Measurements from ENCODE around the gene FAIM2. TPM values are rescaled to one million over a fixed set of nuclear protein-coding genes. Genes with fewer than 3 reads are reported as not detected.

Gene FAIM2
- total and polyA plus RNA-seq, 2 experiments from 2014 or later, result 0.61 to 2.0 TPM

GRCh38 chr12:49920241-49920914 lies 16.7 kb upstream of the FAIM2 start (continued):
- no peak for TF ChIP-seq ZNF462 (CRISPR knock-in tag; IDR thresholded peaks at IDR 0.05)

GRCh38 chr12:49917788-49918173 lies 14.1 kb upstream of the FAIM2 start:
- H3K36me3 Mint-ChIP-seq (ENCODE audit: low read depth), result no peaks in the 10 kb centered on the region
- Histone ChIP-seq H3K79me2 (replicated peaks; ENCODE audit: insufficient read depth) (no peaks in the 10 kb centered on the region), H2AFZ (no peak overlapping the region), H3K9me2 (ENCODE audit: insufficient read depth) (no peaks in the 10 kb centered on the region), H4K20me1 (replicated peaks; ENCODE audit: insufficient read depth) (no peaks in the 10 kb centered on the region), H3K36me3 (ENCODE audit: insufficient read depth) (no peaks in the 10 kb centered on the region), H3F3A (replicated peaks; ENCODE audit: low read depth) (peaks cover 4% of the 10 kb centered on the region; the same call in 1 of the 2 replicates), H3K27me3 (ENCODE audit: insufficient read depth) (no peaks in the 10 kb centered on the region), H3K4me1 (ENCODE audit: insufficient read depth) (no peaks in the 10 kb centered on the region), H3K4me3 (no peak overlapping the region), H3K4me2 (no peak overlapping the region), H3K27ac (ENCODE audit: low read depth) (no peak overlapping the region)
- H3K9me3 Mint-ChIP-seq, result no peaks in the 10 kb centered on the region
- peaks cover 6% of the 10 kb centered on the region; the same call in 2 of the 3 replicates for H3K4me1 Mint-ChIP-seq
- ATAC-seq (no peak), DNase-seq (ENCODE audit: low spot score) (no peak)
- no peak overlapping the region for H3K27ac Mint-ChIP-seq
- peaks cover 8% of the 10 kb centered on the region for H3K27me3 Mint-ChIP-seq (ENCODE audit: insufficient read depth, low read depth, poor library complexity)
- no peak overlapping the region for H3K4me3 Mint-ChIP-seq
- TF ChIP-seq NANOG (IDR thresholded peaks at IDR 0.05; ENCODE audit: borderline replicate concordance) (no peak), CTCF (conservative IDR thresholded peaks at IDR 0.05; ENCODE audit: low read depth in 2 of 2) (no peak), EZH2phosphoT487 (IDR thresholded peaks at IDR 0.05; ENCODE audit: unreplicated experiment) (no peak), POLR2AphosphoS5 (IDR thresholded peaks at IDR 0.05; ENCODE audit: low read depth) (no peak), STAT1 (IDR thresholded peaks at IDR 0.05; ENCODE audit: unreplicated experiment) (no peak), EZH2 (IDR thresholded peaks at IDR 0.05; ENCODE audit: low read depth, unreplicated experiment) (no peak), JUNB (IDR thresholded peaks at IDR 0.05; ENCODE audit: unreplicated experiment) (no peak), CREB1 (CRISPR knock-in tag; IDR thresholded peaks at IDR 0.05; ENCODE audit: low read depth) (no peak), ZNF114 (CRISPR knock-in tag; IDR thresholded peaks at IDR 0.05) (no peak)

Data from GM23338 (cell line).